ENCODE data around the gene IFI27. TPM values are rescaled to one million over a fixed set of nuclear protein-coding genes. Genes with fewer than 3 reads are reported as not detected.
"Not testable (repeated sequence)": the region's sequence is repeated elsewhere in the genome, so short reads cannot be mapped to it uniquely, and the experiment has no call there.

Gene IFI27
- polyA plus RNA-seq, 2 of the 4 experiments (the other 2 are of a cell fraction): 0.76 to 2.2 TPM

GRCh38 chr14:94152676-94153075, 42.1 kb downstream of the IFI27 start:
- Histone ChIP-seq H3K9me3 (peaks cover 7% of the 10 kb centered on the region; the same call in 2 of the 3 replicates), H3K4me3 (no peak overlapping the region), H3K4me2 (no peak overlapping the region), H3K27ac (no peak overlapping the region), H3K4me1 (no peaks in the 10 kb centered on the region)
- no peak for DNase-seq (ENCODE audit: low read depth in 1 of 2, low spot score in 1 of 2)
- no peak for ATAC-seq
- CTCF ChIA-PET: interaction anchor here (1.1 to 2.1 kb wide), 3 partner anchors 16 to 213 kb away, joined by 3 to 7 read pairs (median 5); no protein-coding TSS in a partner anchor
- POLR2A ChIA-PET: no interaction called here
- FAIRE-seq: no peak
- WGBS (ENCODE audit: missing lambda C conversion rate): 13% methylated on average over 1 of the region's 1 CpG
- TF ChIP-seq SMC3 (IDR thresholded peaks at IDR 0.05) (no peak), TP53 (CRISPR knock-in tag; IDR thresholded peaks at IDR 0.05) (no peak)

GRCh38 chr14:94153750-94154342, 43.3 kb downstream of the IFI27 start:
- DNase-seq (ENCODE audit: low read depth in 1 of 2, low spot score in 1 of 2): no peak
- ATAC-seq: no peak
- Histone ChIP-seq H3K4me2 (no peak overlapping the region), H3K4me1 (no peaks in the 10 kb centered on the region), H3K4me3 (no peak overlapping the region), H3K27ac (no peak overlapping the region), H3K9me3 (peaks cover 7% of the 10 kb centered on the region; the same call in 2 of the 3 replicates)
- CTCF ChIA-PET: interaction anchor here (2.1 kb wide), 1 partner anchor 26 kb away, joined by 7 read pairs; no protein-coding TSS in a partner anchor
- 39% methylated on average over 6 of the region's 6 CpGs for WGBS (ENCODE audit: missing lambda C conversion rate)
- FAIRE-seq: no peak
- no peak for TF ChIP-seq FOSL2 (IDR thresholded peaks at IDR 0.05)
- no peak for TF ChIP-seq FOSL2 (CRISPR knock-in tag; IDR thresholded peaks at IDR 0.05)
- TF ChIP-seq HOXB5 (CRISPR knock-in tag; IDR thresholded peaks at IDR 0.05): no peak
- TF ChIP-seq RNF2 (IDR thresholded peaks at IDR 0.05; ENCODE audit: borderline replicate concordance, low read depth): no peak
- TF ChIP-seq CHD2 (IDR thresholded peaks at IDR 0.05; ENCODE audit: low read length, partially characterized antibody): no peak
- TF ChIP-seq, protein P1, sequence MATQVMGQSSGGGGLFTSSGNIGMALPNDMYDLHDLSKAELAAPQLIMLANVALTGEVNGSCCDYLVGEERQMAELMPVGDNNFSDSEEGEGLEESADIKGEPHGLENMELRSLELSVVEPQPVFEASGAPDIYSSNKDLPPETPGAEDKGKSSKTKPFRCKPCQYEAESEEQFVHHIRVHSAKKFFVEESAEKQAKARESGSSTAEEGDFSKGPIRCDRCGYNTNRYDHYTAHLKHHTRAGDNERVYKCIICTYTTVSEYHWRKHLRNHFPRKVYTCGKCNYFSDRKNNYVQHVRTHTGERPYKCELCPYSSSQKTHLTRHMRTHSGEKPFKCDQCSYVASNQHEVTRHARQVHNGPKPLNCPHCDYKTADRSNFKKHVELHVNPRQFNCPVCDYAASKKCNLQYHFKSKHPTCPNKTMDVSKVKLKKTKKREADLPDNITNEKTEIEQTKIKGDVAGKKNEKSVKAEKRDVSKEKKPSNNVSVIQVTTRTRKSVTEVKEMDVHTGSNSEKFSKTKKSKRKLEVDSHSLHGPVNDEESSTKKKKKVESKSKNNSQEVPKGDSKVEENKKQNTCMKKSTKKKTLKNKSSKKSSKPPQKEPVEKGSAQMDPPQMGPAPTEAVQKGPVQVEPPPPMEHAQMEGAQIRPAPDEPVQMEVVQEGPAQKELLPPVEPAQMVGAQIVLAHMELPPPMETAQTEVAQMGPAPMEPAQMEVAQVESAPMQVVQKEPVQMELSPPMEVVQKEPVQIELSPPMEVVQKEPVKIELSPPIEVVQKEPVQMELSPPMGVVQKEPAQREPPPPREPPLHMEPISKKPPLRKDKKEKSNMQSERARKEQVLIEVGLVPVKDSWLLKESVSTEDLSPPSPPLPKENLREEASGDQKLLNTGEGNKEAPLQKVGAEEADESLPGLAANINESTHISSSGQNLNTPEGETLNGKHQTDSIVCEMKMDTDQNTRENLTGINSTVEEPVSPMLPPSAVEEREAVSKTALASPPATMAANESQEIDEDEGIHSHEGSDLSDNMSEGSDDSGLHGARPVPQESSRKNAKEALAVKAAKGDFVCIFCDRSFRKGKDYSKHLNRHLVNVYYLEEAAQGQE (IDR thresholded peaks at IDR 0.05): no peak
- no peak for TF ChIP-seq EHMT2 (IDR thresholded peaks at IDR 0.05; ENCODE audit: low read depth)
- TF ChIP-seq NPAS2 (CRISPR knock-in tag; IDR thresholded peaks at IDR 0.05; ENCODE audit: borderline replicate concordance): no peak
- no peak for TF ChIP-seq E2F6 (IDR thresholded peaks at IDR 0.05; ENCODE audit: borderline replicate concordance, low read depth)
- TF ChIP-seq ZC3H11A (IDR thresholded peaks at IDR 0.05): no peak
- TF ChIP-seq MYC (IDR thresholded peaks at IDR 0.05; ENCODE audit: borderline replicate concordance, low read length): no peak
- TF ChIP-seq TP53 (CRISPR knock-in tag; IDR thresholded peaks at IDR 0.05): no peak
- no peak for TF ChIP-seq RAD21 (conservative IDR thresholded peaks at IDR 0.05 in 1 of 2, IDR thresholded peaks at IDR 0.05 in 1 of 2)
- no peak for TF ChIP-seq HDAC2 (IDR thresholded peaks at IDR 0.05)
- TF ChIP-seq ZSCAN20 (CRISPR knock-in tag; IDR thresholded peaks at IDR 0.05): no peak
- POLR2A ChIA-PET: no interaction called here

DNA sequence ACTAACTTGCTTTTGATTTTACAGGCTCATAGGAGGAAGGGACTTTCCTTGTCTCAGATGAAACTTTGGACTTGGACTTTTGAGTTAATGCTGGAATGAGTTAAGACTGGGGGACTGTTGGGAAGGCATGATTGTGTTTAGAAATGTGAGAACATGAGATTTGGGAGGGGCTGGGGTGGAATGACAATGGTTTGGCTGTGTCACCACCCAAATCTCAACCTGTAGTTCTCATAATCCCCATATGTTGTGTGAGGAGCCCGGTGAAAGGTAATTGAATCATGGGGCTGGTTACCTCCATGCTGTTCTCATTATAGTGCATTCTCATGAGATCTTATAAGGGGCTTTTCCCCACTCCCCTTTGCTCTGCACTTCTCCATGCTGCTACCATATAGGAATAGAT, 45.6 kb downstream of the IFI27 start:
- POLR2A ChIA-PET; DNase-seq (ENCODE audit: low read depth in 1 of 2, low spot score in 1 of 2); H3K4me1 ChIP-seq; H3K27ac ChIP-seq; H3K4me2 ChIP-seq; ATAC-seq; H3K9me3 ChIP-seq; FAIRE-seq; H3K4me3 ChIP-seq: not testable (repeated sequence)
- 6% methylated on average over 1 of the region's 1 CpG for WGBS (ENCODE audit: missing lambda C conversion rate)
- CTCF ChIA-PET: interaction anchor here (1.5 kb wide), 1 partner anchor 19 kb away, joined by 3 read pairs; no protein-coding TSS in a partner anchor

Data from A549 (cell line).